ENCODE measurements around the gene WSCD2. TPM values are rescaled to one million over a fixed set of nuclear protein-coding genes. Genes with fewer than 3 reads are reported as not detected.

WSCD2 gene
- total RNA-seq, 4 donors from 2014 or later: 6.7 TPM; not detected in 3

GRCh38 chr12:108273217-108273616 lies 144.1 kb downstream of the WSCD2 start:
- H3K4me1 ChIP-seq: no peaks in the 10 kb centered on the region

GRCh38 chr12:108277613-108278012 lies 148.5 kb downstream of the WSCD2 start:
- Histone ChIP-seq H3K9me3 (no peaks in the 10 kb centered on the region), H3K4me3 (no peak overlapping the region), H3K27me3 (no peaks in the 10 kb centered on the region), H3K27ac (no peak overlapping the region), H3K4me1 (no peaks in the 10 kb centered on the region), H3K36me3 (no peaks in the 10 kb centered on the region)
- TF ChIP-seq POLR2A (IDR thresholded peaks at IDR 0.05) (no peak), CTCF (IDR thresholded peaks at IDR 0.05) (no peak)
- DNase-seq: no peak

More at GRCh38 chr12:108273217-108273616, 144.1 kb downstream of the WSCD2 start:
- H3K36me3 ChIP-seq: no peaks in the 10 kb centered on the region
- H3K27me3 ChIP-seq: no peaks in the 10 kb centered on the region
- no peak overlapping the region for H3K4me3 ChIP-seq
- no peak for TF ChIP-seq CTCF (IDR thresholded peaks at IDR 0.05)
- no peak for TF ChIP-seq POLR2A (IDR thresholded peaks at IDR 0.05)
- no peak overlapping the region for H3K27ac ChIP-seq
- no peak for DNase-seq
- H3K9me3 ChIP-seq: no peaks in the 10 kb centered on the region

GRCh38 chr12:108282160-108282559 lies 153.1 kb downstream of the WSCD2 start:
- Histone ChIP-seq H3K4me3 (no peak overlapping the region), H3K27me3 (no peaks in the 10 kb centered on the region), H3K27ac (no peak overlapping the region), H3K4me1 (no peaks in the 10 kb centered on the region), H3K36me3 (no peaks in the 10 kb centered on the region), H3K9me3 (no peaks in the 10 kb centered on the region)
- no peak for TF ChIP-seq POLR2A (IDR thresholded peaks at IDR 0.05)
- no peak for TF ChIP-seq CTCF (IDR thresholded peaks at IDR 0.05)
- DNase-seq: no peak

GRCh38 chr12:108282676-108283075 lies 153.6 kb downstream of the WSCD2 start:
- Histone ChIP-seq H3K36me3 (no peaks in the 10 kb centered on the region), H3K9me3 (no peaks in the 10 kb centered on the region), H3K4me1 (no peaks in the 10 kb centered on the region), H3K27ac (no peak overlapping the region), H3K4me3 (no peak overlapping the region), H3K27me3 (no peaks in the 10 kb centered on the region)
- TF ChIP-seq POLR2A (IDR thresholded peaks at IDR 0.05): no peak
- no peak for TF ChIP-seq CTCF (IDR thresholded peaks at IDR 0.05)
- peak in 1 of 3 donors; percentile 5 for DNase-seq

- no peaks in the 10 kb centered on the region for H3K9me3 ChIP-seq
- H3K27ac ChIP-seq: no peak overlapping the region
- H3K4me3 ChIP-seq: no peak overlapping the region
- H3K27me3 ChIP-seq: no peaks in the 10 kb centered on the region
- no peaks in the 10 kb centered on the region for H3K4me1 ChIP-seq
- no peaks in the 10 kb centered on the region for H3K36me3 ChIP-seq
- no peak for TF ChIP-seq CTCF (IDR thresholded peaks at IDR 0.05)
- TF ChIP-seq POLR2A (IDR thresholded peaks at IDR 0.05): no peak
- DNase-seq: no peak
Observed at GRCh38 chr12:108284163-108284562, 155.1 kb downstream of the WSCD2 start.

- no peak for DNase-seq
- Histone ChIP-seq H3K4me1 (no peaks in the 10 kb centered on the region), H3K4me3 (no peak overlapping the region), H3K27me3 (no peaks in the 10 kb centered on the region), H3K36me3 (no peaks in the 10 kb centered on the region), H3K27ac (no peak overlapping the region), H3K9me3 (no peaks in the 10 kb centered on the region)
- TF ChIP-seq POLR2A (IDR thresholded peaks at IDR 0.05) (no peak), CTCF (IDR thresholded peaks at IDR 0.05) (no peak)
Observed at GRCh38 chr12:108285016-108285415, 155.9 kb downstream of the WSCD2 start.

All from Peyer's patch (tissue), 4 donors.